ENCODE data around the gene UQCRC2.
"Not testable (repeated sequence)": the region's sequence is repeated elsewhere in the genome, so short reads cannot be mapped to it uniquely, and the experiment has no call there.

GRCh38 chr16:22002047-22002446, 48.9 kb downstream of the UQCRC2 start:
- not testable (repeated sequence) for TF ChIP-seq POLR2AphosphoS5 (IDR thresholded peaks at IDR 0.05; ENCODE audit: borderline replicate concordance, low read depth, low read length); EZH2 (IDR thresholded peaks at IDR 0.05)
